BLaER1 treated with 17β-estradiol and CSF1 and Interleukin-3, amounts not matched to agents 10 nM and 100 nM (cell line): ENCODE data around the gene ACKR3.

Experiments used
- H3K27ac ChIP-seq, 11 experiments: shearing (Covaris generic); formaldehyde crosslinking; 2 replicates each; pipeline ENCODE4 v1.8.1; 2022
- H3K27me3 ChIP-seq, 11 experiments: shearing (Covaris generic); formaldehyde crosslinking; 2 replicates each; pipeline ENCODE4 v1.8.1; 2022
- H3K36me3 ChIP-seq, 11 experiments: shearing (Covaris generic); formaldehyde crosslinking; 2 replicates each; pipeline ENCODE4 v1.8.1; 2022
- H3K4me1 ChIP-seq, 10 experiments: shearing (Covaris generic); formaldehyde crosslinking; 2 replicates each; pipeline ENCODE4 v1.8.1; 2022
- H3K4me2 ChIP-seq, 11 experiments: shearing (Covaris generic); formaldehyde crosslinking; 2 replicates each; pipeline ENCODE4 v1.8.1; 2022
- H3K4me3 ChIP-seq, 10 experiments: shearing (Covaris generic); formaldehyde crosslinking; 2 replicates each; pipeline ENCODE4 v1.8.1; 2022
- H3K9ac ChIP-seq, 11 experiments: shearing (Covaris generic); formaldehyde crosslinking; 2 replicates each; pipeline ENCODE4 v1.8.1; 2022
- H3K9me3 ChIP-seq, 11 experiments: shearing (Covaris generic); formaldehyde crosslinking; replicated peaks in 1 of 11; 2 replicates each; pipeline ENCODE4 v1.8.1; 2022
- H4K20me1 ChIP-seq, 11 experiments: shearing (Covaris generic); formaldehyde crosslinking; 2 replicates each; pipeline ENCODE4 v1.8.1; 2022
- Cebpa-rat ChIP-seq, 11 experiments: shearing (Covaris generic); IDR thresholded peaks; 2 replicates each; pipeline ENCODE4 v1.8.1; 2022

The ACKR3 gene

GRCh38 chr2:236531996-236532395, 37.6 kb upstream of the ACKR3 start:
- Histone ChIP-seq H3K27ac (no peak overlapping the region), H3K4me1 (peaks cover 5 to 28% (median 19%) of the 10 kb centered on the region in 10 experiments), H4K20me1 (no peaks in the 10 kb centered on the region), H3K4me2 (no peak overlapping the region), H3K27me3 (no peaks in the 10 kb centered on the region), H3K9me3 (peaks cover 0 to 5% (median 0%) of the 10 kb centered on the region in 11 experiments; a peak in 2 of 22 replicates), H3K36me3 (no peaks in the 10 kb centered on the region), H3K9ac (no peak overlapping the region), H3K4me3 (no peak overlapping the region)
- TF ChIP-seq Cebpa-rat (IDR thresholded peaks at IDR 0.05), result no peak

DNA sequence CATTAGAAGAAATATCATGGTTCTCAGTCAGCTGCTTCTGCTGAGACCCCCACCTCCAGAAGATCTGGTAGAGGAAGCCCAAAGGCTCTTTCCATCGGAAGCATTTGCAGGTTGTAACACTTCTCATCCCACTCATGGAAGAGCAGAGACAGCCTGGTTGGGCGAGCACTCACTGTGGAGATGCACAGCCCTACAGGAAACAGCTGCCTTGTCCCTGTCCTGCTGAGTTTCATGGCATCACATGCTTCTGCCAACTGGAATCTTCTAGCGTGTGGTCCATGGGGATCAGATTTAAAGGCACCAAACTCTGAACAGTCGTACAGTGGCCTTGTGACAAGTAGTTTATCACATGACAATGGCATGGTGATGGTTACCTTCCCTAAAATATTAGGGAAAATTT, 36.3 kb upstream of the ACKR3 start:
- H3K4me2 ChIP-seq, result no peak overlapping the region
- no peaks in the 10 kb centered on the region for H4K20me1 ChIP-seq
- no peak overlapping the region for H3K9ac ChIP-seq
- TF ChIP-seq Cebpa-rat (IDR thresholded peaks at IDR 0.05), result no peak
- H3K27ac ChIP-seq, result no peak overlapping the region
- no peak overlapping the region for H3K4me3 ChIP-seq
- H3K4me1 ChIP-seq, result peaks cover 13 to 40% (median 31%) of the 10 kb centered on the region in 10 experiments
- no peaks in the 10 kb centered on the region for H3K36me3 ChIP-seq
- H3K27me3 ChIP-seq, result no peaks in the 10 kb centered on the region
- peaks cover 0 to 5% (median 0%) of the 10 kb centered on the region in 11 experiments; a peak in 2 of 22 replicates for H3K9me3 ChIP-seq

- H3K9ac ChIP-seq, result no peak overlapping the region
- no peak for TF ChIP-seq Cebpa-rat (IDR thresholded peaks at IDR 0.05)
- H3K36me3 ChIP-seq, result no peaks in the 10 kb centered on the region
Observed at GRCh38 chr2:236535024-236535423, 34.6 kb upstream of the ACKR3 start.

GRCh38 chr2:236536727-236537398, 32.8 kb upstream of the ACKR3 start:
- H3K4me3 ChIP-seq, result no peak overlapping the region
- no peak overlapping the region for H3K9ac ChIP-seq
- H3K27ac ChIP-seq, result 0 out of 22 replicates have a peak overlapping the region, but pooled peaks of 1 of the 11 experiments have one; percentile 12

More at GRCh38 chr2:236535024-236535423, 34.6 kb upstream of the ACKR3 start:
- no peak overlapping the region for H3K4me3 ChIP-seq
- H3K27ac ChIP-seq, result no peak overlapping the region
- peaks cover 13 to 41% (median 32%) of the 10 kb centered on the region in 10 experiments for H3K4me1 ChIP-seq
- H4K20me1 ChIP-seq, result no peaks in the 10 kb centered on the region
- H3K27me3 ChIP-seq, result no peaks in the 10 kb centered on the region
- H3K9me3 ChIP-seq, result peaks cover 0 to 5% (median 0%) of the 10 kb centered on the region in 11 experiments; a peak in 2 of 22 replicates
- H3K4me2 ChIP-seq, result no peak overlapping the region

GRCh38 chr2:236538242-236538641, 31.4 kb upstream of the ACKR3 start:
- TF ChIP-seq Cebpa-rat (IDR thresholded peaks at IDR 0.05), result no peak
- Histone ChIP-seq H3K4me3 (no peak overlapping the region), H3K36me3 (no peaks in the 10 kb centered on the region), H3K9ac (peak overlapping the region in 2 of 11 experiments; percentile 8 to 39; a peak in 1 of 22 replicates), H3K4me2 (peak overlapping the region in 8 of 11 experiments; percentile 13 to 67 (median 35); a peak in 13 of 22 replicates), H3K27me3 (no peaks in the 10 kb centered on the region), H4K20me1 (no peaks in the 10 kb centered on the region), H3K27ac (no peak overlapping the region), H3K9me3 (peaks cover 0 to 11% (median 0%) of the 10 kb centered on the region in 11 experiments; a peak in 7 of 22 replicates), H3K4me1 (peaks cover 13 to 24% (median 23%) of the 10 kb centered on the region in 10 experiments)

More at GRCh38 chr2:236536727-236537398, 32.8 kb upstream of the ACKR3 start:
- peaks cover 13 to 24% (median 23%) of the 10 kb centered on the region in 10 experiments for H3K4me1 ChIP-seq
- no peaks in the 10 kb centered on the region for H4K20me1 ChIP-seq
- no peak for TF ChIP-seq Cebpa-rat (IDR thresholded peaks at IDR 0.05)
- H3K27me3 ChIP-seq, result no peaks in the 10 kb centered on the region
- peaks cover 0 to 9% (median 0%) of the 10 kb centered on the region in 11 experiments; a peak in 7 of 22 replicates for H3K9me3 ChIP-seq
- no peaks in the 10 kb centered on the region for H3K36me3 ChIP-seq
- H3K4me2 ChIP-seq, result peak overlapping the region; percentile 45 to 81 (median 58)

DNA sequence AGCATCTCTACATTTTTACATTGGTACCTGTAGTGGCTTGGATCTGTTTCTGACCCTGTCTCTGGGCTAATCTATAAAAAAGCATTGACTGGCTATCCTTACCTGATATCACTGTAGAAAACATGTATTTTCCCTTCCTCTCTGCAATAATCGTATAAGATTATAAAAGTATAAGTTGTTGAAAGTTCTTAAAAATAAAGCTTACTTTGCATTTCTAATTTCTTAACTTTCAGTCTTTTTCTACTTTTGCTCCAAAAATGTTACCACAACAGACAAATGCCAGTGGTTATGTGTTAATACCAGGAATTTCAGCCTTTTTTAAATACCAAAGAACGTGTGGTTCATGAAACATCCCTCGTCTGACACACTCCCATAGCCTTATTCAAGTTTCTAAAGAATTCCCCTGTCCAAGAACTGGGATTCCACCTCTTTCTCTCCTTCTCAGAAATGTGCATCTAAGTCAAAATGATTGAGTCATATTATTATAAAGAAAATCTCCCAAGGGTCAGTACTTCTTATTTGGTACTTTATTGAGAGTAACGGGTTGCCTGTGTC, 28.5 kb upstream of the ACKR3 start:
- no peak overlapping the region for H3K4me2 ChIP-seq
- H3K9me3 ChIP-seq, result peaks cover 0 to 9% (median 0%) of the 10 kb centered on the region in 11 experiments; a peak in 8 of 22 replicates
- no peak overlapping the region for H3K4me3 ChIP-seq
- no peak overlapping the region for H3K9ac ChIP-seq
- no peaks in the 10 kb centered on the region for H4K20me1 ChIP-seq
- no peak for TF ChIP-seq Cebpa-rat (IDR thresholded peaks at IDR 0.05)
- no peak overlapping the region for H3K27ac ChIP-seq
- H3K36me3 ChIP-seq, result no peaks in the 10 kb centered on the region
- H3K4me1 ChIP-seq, result peaks cover 31 to 45% (median 42%) of the 10 kb centered on the region in 10 experiments
- no peaks in the 10 kb centered on the region for H3K27me3 ChIP-seq

DNA sequence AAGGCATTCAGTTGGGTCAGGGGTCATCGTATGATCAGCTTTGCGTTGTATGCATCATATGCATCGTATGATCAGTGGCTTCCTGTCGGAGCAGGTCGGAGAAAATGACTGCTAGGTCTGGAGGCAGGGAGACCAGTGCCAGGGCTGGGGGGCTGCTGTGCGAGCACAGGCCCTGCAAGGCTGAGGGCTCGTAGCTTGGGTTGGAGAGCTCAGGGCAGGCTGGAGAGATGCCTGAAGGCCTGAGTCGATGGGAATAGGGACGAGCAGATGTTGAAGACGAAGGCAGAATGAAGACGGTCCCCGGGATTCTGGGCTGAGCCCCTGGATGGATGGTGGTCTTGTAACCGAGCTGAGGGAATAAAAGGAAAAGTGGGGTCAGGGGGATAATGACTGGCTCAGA, 25.3 kb upstream of the ACKR3 start:
- H3K9ac ChIP-seq, result peak overlapping the region in 3 of 11 experiments; percentile 75 to 78 (median 75); a peak in 3 of 22 replicates
- no peak for TF ChIP-seq Cebpa-rat (IDR thresholded peaks at IDR 0.05)
- no peaks in the 10 kb centered on the region for H3K36me3 ChIP-seq
- peaks cover 6 to 28% (median 18%) of the 10 kb centered on the region in 11 experiments; a peak in 21 of 22 replicates for H3K9me3 ChIP-seq
- H3K27ac ChIP-seq, result peak overlapping the region in 10 of 11 experiments; percentile 66 to 97 (median 90); a peak in 16 of 22 replicates
- H3K4me2 ChIP-seq, result peak overlapping the region; percentile 79 to 96 (median 86); a peak in 21 of 22 replicates
- no peak overlapping the region for H3K4me3 ChIP-seq
- no peaks in the 10 kb centered on the region for H4K20me1 ChIP-seq
- no peaks in the 10 kb centered on the region for H3K27me3 ChIP-seq
- peaks cover 28 to 54% (median 47%) of the 10 kb centered on the region in 10 experiments for H3K4me1 ChIP-seq

DNA sequence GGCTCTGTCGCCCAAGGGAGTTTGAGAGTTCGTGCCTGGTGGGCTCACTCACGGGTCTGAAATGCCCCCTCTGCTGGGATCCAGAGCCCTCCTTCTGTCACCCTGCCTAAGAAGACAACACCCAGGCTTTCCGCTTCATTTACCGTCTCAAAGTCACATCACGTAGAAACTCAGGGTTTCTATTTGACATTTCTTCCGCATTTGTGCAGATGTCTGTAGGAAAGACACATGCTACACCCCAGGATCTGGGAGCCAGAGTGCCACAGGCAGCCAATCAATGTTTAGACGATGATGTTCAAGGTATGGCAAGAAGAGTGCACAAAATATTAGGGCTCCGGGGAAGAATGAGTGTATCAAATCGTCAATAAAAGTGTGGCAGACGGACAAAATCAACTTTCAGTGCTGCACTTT, 24.4 kb upstream of the ACKR3 start:
- Histone ChIP-seq H4K20me1 (no peaks in the 10 kb centered on the region), H3K9ac (peak overlapping the region; percentile 38 to 81 (median 75); a peak in 21 of 22 replicates), H3K4me1 (peaks cover 28 to 56% (median 47%) of the 10 kb centered on the region in 10 experiments), H3K4me2 (peak overlapping the region; percentile 79 to 96 (median 86)), H3K4me3 (peak overlapping the region in 7 of 10 experiments; percentile 8 to 42 (median 20); a peak in 9 of 20 replicates), H3K9me3 (peaks cover 6 to 31% (median 23%) of the 10 kb centered on the region in 11 experiments; a peak in 21 of 22 replicates), H3K27me3 (no peaks in the 10 kb centered on the region), H3K36me3 (no peaks in the 10 kb centered on the region), H3K27ac (peak overlapping the region; percentile 36 to 97 (median 89); a peak in 21 of 22 replicates)
- no peak for TF ChIP-seq Cebpa-rat (IDR thresholded peaks at IDR 0.05)
